Measurements from ENCODE around the gene FOXRED1.

The FOXRED1 gene

GRCh38 chr11:126231725-126232459 lies 37.1 kb upstream of the FOXRED1 start:
- Histone ChIP-seq H3K36me3 (ENCODE audit: insufficient read depth, low read length) (peaks cover 15% of the 10 kb centered on the region; the same call in 1 of the 2 replicates), H3K4me2 (ENCODE audit: insufficient read depth, low read length) (no peak overlapping the region), H3K79me2 (ENCODE audit: insufficient read depth, low read length) (peaks cover 16% of the 10 kb centered on the region), H3K27ac (ENCODE audit: low read length) (no peak overlapping the region), H3K27me3 (ENCODE audit: insufficient read depth, low read length, poor library complexity) (no peaks in the 10 kb centered on the region), H3K4me1 (ENCODE audit: insufficient read depth, low read length) (0 out of 2 replicates have a peak, but pooled peaks cover 3% of the 10 kb centered on the region), H4K20me1 (ENCODE audit: insufficient read depth, low read length) (no peaks in the 10 kb centered on the region), H3K9ac (ENCODE audit: low read depth, low read length) (no peak overlapping the region), H2AFZ (ENCODE audit: low read depth, low read length) (no peak overlapping the region), H3K9me3 (ENCODE audit: insufficient read depth, low read length, severe bottlenecking) (no peaks in the 10 kb centered on the region), H3K4me3 (ENCODE audit: low read depth in 1 of 2, low read length in 2 of 2) (no peak overlapping the region)
- TF ChIP-seq CTCF (IDR thresholded peaks at IDR 0.05; ENCODE audit: borderline replicate concordance, extremely low read depth, low read length, poor library complexity, severe bottlenecking) (no peak), EZH2 (IDR thresholded peaks at IDR 0.05; ENCODE audit: borderline replicate concordance, low read depth, low read length, severe bottlenecking) (no peak)
- no peak for ATAC-seq (ENCODE audit: insufficient read depth, low read depth)
- DNase-seq, result no peak

DNA sequence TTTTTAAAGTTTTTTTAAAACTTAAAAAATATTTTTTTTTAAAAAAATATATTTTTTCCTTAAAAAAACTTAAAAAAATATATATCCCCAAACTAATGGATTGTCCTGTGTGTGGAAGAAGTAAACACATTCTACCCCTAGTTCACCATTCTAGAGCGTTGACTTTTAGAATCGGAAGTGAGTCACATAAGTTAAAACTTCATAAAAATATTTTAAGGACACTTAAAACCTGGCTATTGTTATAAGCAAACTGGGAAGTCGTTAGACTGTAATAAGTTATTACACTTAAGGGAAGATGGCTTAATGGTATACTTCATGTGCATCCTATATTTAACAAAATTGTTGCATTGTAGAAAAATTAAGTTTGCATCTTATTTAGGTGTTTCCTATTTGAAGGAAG lies 36.3 kb upstream of the FOXRED1 start:
- H2AFZ ChIP-seq (ENCODE audit: low read depth, low read length), result no peak overlapping the region
- no peaks in the 10 kb centered on the region for H4K20me1 ChIP-seq (ENCODE audit: insufficient read depth, low read length)
- H3K9me3 ChIP-seq (ENCODE audit: insufficient read depth, low read length, severe bottlenecking), result no peaks in the 10 kb centered on the region
- H3K27me3 ChIP-seq (ENCODE audit: insufficient read depth, low read length, poor library complexity), result no peaks in the 10 kb centered on the region
- TF ChIP-seq CTCF (IDR thresholded peaks at IDR 0.05; ENCODE audit: borderline replicate concordance, extremely low read depth, low read length, poor library complexity, severe bottlenecking), result no peak
- TF ChIP-seq EZH2 (IDR thresholded peaks at IDR 0.05; ENCODE audit: borderline replicate concordance, low read depth, low read length, severe bottlenecking), result no peak
- peaks cover 9% of the 10 kb centered on the region; the same call in 1 of the 2 replicates for H3K79me2 ChIP-seq (ENCODE audit: insufficient read depth, low read length)
- H3K27ac ChIP-seq (ENCODE audit: low read length), result no peak overlapping the region
- H3K36me3 ChIP-seq (ENCODE audit: insufficient read depth, low read length), result peaks cover 15% of the 10 kb centered on the region; the same call in 1 of the 2 replicates
- DNase-seq, result no peak
- no peak overlapping the region for H3K4me3 ChIP-seq (ENCODE audit: low read depth in 1 of 2, low read length in 2 of 2)
- no peak for ATAC-seq (ENCODE audit: insufficient read depth, low read depth)
- H3K9ac ChIP-seq (ENCODE audit: low read depth, low read length), result no peak overlapping the region
- H3K4me1 ChIP-seq (ENCODE audit: insufficient read depth, low read length), result 0 out of 2 replicates have a peak, but pooled peaks cover 3% of the 10 kb centered on the region
- no peak overlapping the region for H3K4me2 ChIP-seq (ENCODE audit: insufficient read depth, low read length)

DNA sequence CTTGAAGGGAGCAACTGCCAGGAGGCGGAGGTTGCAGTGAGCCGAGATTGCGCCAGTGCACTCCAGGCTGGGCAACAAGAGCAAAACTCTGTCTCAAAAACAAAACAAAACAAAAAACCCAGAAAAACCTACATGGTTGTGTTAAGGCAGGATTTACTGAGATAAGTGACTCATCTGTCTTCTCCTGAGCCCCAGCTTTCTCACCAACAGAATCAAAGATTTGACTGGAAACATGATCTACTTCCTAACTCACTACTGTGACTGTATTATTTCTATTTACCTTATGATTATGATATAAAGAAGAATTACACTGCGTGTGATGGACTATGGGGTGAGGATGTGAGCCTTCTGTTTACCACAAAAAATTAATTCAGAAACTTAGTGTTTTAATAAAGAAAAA lies 35.6 kb upstream of the FOXRED1 start:
- Histone ChIP-seq H3K79me2 (ENCODE audit: insufficient read depth, low read length) (peaks cover 3% of the 10 kb centered on the region; the same call in 1 of the 2 replicates), H3K27me3 (ENCODE audit: insufficient read depth, low read length, poor library complexity) (no peaks in the 10 kb centered on the region), H3K9ac (ENCODE audit: low read depth, low read length) (no peak overlapping the region), H3K36me3 (ENCODE audit: insufficient read depth, low read length) (peaks cover 16% of the 10 kb centered on the region; the same call in 1 of the 2 replicates), H4K20me1 (ENCODE audit: insufficient read depth, low read length) (no peaks in the 10 kb centered on the region), H3K4me1 (ENCODE audit: insufficient read depth, low read length) (0 out of 2 replicates have a peak, but pooled peaks cover 3% of the 10 kb centered on the region), H3K9me3 (ENCODE audit: insufficient read depth, low read length, severe bottlenecking) (no peaks in the 10 kb centered on the region), H3K4me3 (ENCODE audit: low read depth in 1 of 2, low read length in 2 of 2) (no peak overlapping the region), H2AFZ (ENCODE audit: low read depth, low read length) (no peak overlapping the region), H3K27ac (ENCODE audit: low read length) (no peak overlapping the region), H3K4me2 (ENCODE audit: insufficient read depth, low read length) (no peak overlapping the region)
- no peak for DNase-seq
- TF ChIP-seq CTCF (IDR thresholded peaks at IDR 0.05; ENCODE audit: borderline replicate concordance, extremely low read depth, low read length, poor library complexity, severe bottlenecking), result no peak
- TF ChIP-seq EZH2 (IDR thresholded peaks at IDR 0.05; ENCODE audit: borderline replicate concordance, low read depth, low read length, severe bottlenecking), result no peak
- ATAC-seq (ENCODE audit: insufficient read depth, low read depth), result no peak
